HCT116 (cell line): Measurements from ENCODE around the gene BBS9. TPM values are rescaled to one million over a fixed set of nuclear protein-coding genes. Genes with fewer than 3 reads are reported as not detected.

Source experiments
- ATAC-seq: fragments of 200-7000 bp; cut with Tn5 transposase; 2 replicates; pipeline ENCODE4 v1.9.1; 2020; ENCODE audit warnings: mild to moderate bottlenecking, moderate library complexity
- BruUV-seq: library from RNA; stranded (reverse); fragments of 400-500 nt; replicated peaks from 2 replicates; lab custom pipeline; 2021; lab: Mats Ljungman, UMichigan
- CTCF ChIA-PET: fragments of 300-600 bp; sonication (Branson Sonifier 250); formaldehyde crosslinking; loops from one replicate; lab custom pipeline; 2021; ENCODE audit warnings: antibody characterized with exemption; lab: Charles Lee
- POLR2A ChIA-PET: fragments of 300-600, 350-600 bp; sonication (Branson Sonifier 250); formaldehyde crosslinking; loops from one replicate; lab custom pipeline; 2021; ENCODE audit warnings: antibody characterized with exemption; lab: Charles Lee
- RAD21 ChIA-PET, 2 experiments: fragments of 300-600 bp; sonication (Branson Sonifier 250); formaldehyde crosslinking; loops; one replicate each; lab custom pipeline; 2023; ENCODE audit warnings: low total read pairs in 2 of 2; ENCODE audit not compliant: uncharacterized antibody in 2 of 2, unreplicated experiment in 2 of 2, low non-redundant PET in 1 of 2; lab: Charles Lee
- DNase-seq: peaks from one replicate; pipeline ENCODE4 v3.0.0-alpha.2; 2010; ENCODE audit warnings: low read depth, low spot score
- H2AFZ ChIP-seq: fragments of 200-600 bp; shearing (Covaris generic), sonication (generic); 2 replicates; pipeline ENCODE4 v1.6.1; 2017; ENCODE audit warnings: low read depth, mixed run types, mixed read lengths, antibody characterized with exemption, low read length; ENCODE audit not compliant: poor library complexity, severe bottlenecking
- H3K27ac ChIP-seq: 2 replicates; pipeline ENCODE4 v1.5.1; 2012; ENCODE audit warnings: low read depth, low read length
- H3K27me3 ChIP-seq: fragments of 200-600 bp; sonication (generic); 2 replicates; pipeline ENCODE4 v1.6.1; 2016; ENCODE audit warnings: mixed run types, low read length, mixed read lengths; ENCODE audit not compliant: insufficient read depth
- H3K36me3 ChIP-seq, 2 experiments: fragments of 200-500 bp in 1 of 2; fragments of 200-600 bp in 1 of 2; sonication (Bioruptor generic) in 1 of 2; sonication (generic) in 1 of 2; 2 replicates each; pipeline versions ENCODE4 v1.5.1 to v1.6.1; 2014 to 2016; ENCODE audit warnings: low read length in 2 of 2, inconsistent platforms in 1 of 2, mixed read lengths in 1 of 2, mixed run types in 1 of 2; ENCODE audit not compliant: insufficient read depth in 2 of 2, control insufficient read depth in 1 of 2
- H3K4me1 ChIP-seq, 2 experiments: fragments of 200-600 bp in 1 of 2; sonication (generic) in 1 of 2; 2 replicates each; pipeline versions ENCODE4 v1.5.1 to v1.6.1; 2012 to 2017; ENCODE audit warnings: low read length in 2 of 2, inconsistent platforms in 1 of 2, mild to moderate bottlenecking in 1 of 2, mixed read lengths in 1 of 2, mixed run types in 1 of 2, moderate library complexity in 1 of 2; ENCODE audit not compliant: insufficient read depth in 2 of 2, control insufficient read depth in 1 of 2
- H3K4me2 ChIP-seq: fragments of 200-600 bp; sonication (generic); 2 replicates; pipeline ENCODE4 v1.6.1; 2017; ENCODE audit warnings: mixed run types, low read length, mixed read lengths
- H3K4me3 ChIP-seq, 2 experiments: fragments of 200-600 bp in 1 of 2; sonication (generic) in 1 of 2; replicated peaks in 1 of 2; 2 replicates each; pipeline ENCODE4 v1.5.1; 2011 to 2016; ENCODE audit warnings: low read length in 2 of 2, control low read depth in 1 of 2, low read depth in 1 of 2, mild to moderate bottlenecking in 1 of 2, mixed read lengths in 1 of 2, mixed run types in 1 of 2
- H3K79me2 ChIP-seq: fragments of 200-600 bp; sonication (generic); 2 replicates; pipeline ENCODE4 v1.6.1; 2017; ENCODE audit warnings: mild to moderate bottlenecking, mixed run types, low read length, moderate library complexity, mixed read lengths; ENCODE audit not compliant: insufficient read depth
- H3K9ac ChIP-seq: fragments of 200-600 bp; sonication (generic); 2 replicates; pipeline ENCODE4 v1.6.1; 2016; ENCODE audit warnings: low read length, mixed read lengths
- H3K9me2 ChIP-seq: fragments of 200-600 bp; sonication (generic), shearing (Covaris generic); 2 replicates; pipeline ENCODE4 v1.6.1; 2017; ENCODE audit warnings: mixed run types, mild to moderate bottlenecking, moderate library complexity; ENCODE audit not compliant: insufficient read depth
- H3K9me3 ChIP-seq, 2 experiments: fragments of 200-500 bp in 1 of 2; fragments of 200-600 bp in 1 of 2; sonication (Bioruptor generic) in 1 of 2; sonication (generic) in 1 of 2; 2 replicates each; pipeline ENCODE4 v1.6.1; 2014 to 2017; ENCODE audit warnings: low read length in 2 of 2, mixed read lengths in 2 of 2, inconsistent platforms in 1 of 2, low read depth in 1 of 2, mild to moderate bottlenecking in 1 of 2, mixed run types in 1 of 2, moderate library complexity in 1 of 2; ENCODE audit not compliant: control insufficient read depth in 1 of 2, insufficient read depth in 1 of 2
- H4K20me1 ChIP-seq: fragments of 200-600 bp; sonication (generic), shearing (Covaris generic); 2 replicates; pipeline ENCODE4 v1.6.1; 2017; ENCODE audit warnings: mixed run types, mild to moderate bottlenecking, moderate library complexity; ENCODE audit not compliant: insufficient read depth
- EZH2 ChIP-seq: fragments of 200-600 bp; sonication (generic); IDR thresholded peaks from 2 replicates; pipeline ENCODE4 v1.6.1; 2017; ENCODE audit warnings: antibody characterized with exemption, mixed run types
- EZH2phosphoT487 ChIP-seq: fragments of 200-600 bp; IDR thresholded peaks from 2 replicates; pipeline ENCODE4 v1.6.1; 2018; ENCODE audit warnings: antibody characterized with exemption, borderline replicate concordance
- FOSL1 ChIP-seq: IDR thresholded peaks from 2 replicates; pipeline ENCODE4 v1.6.1; 2012; ENCODE audit warnings: low read depth
- POLR2A ChIP-seq: IDR thresholded peaks from 2 replicates; pipeline ENCODE4 v1.7.0; 2011; ENCODE audit warnings: borderline replicate concordance; ENCODE audit not compliant: insufficient read depth, insufficient read length; ENCODE audit errors: extremely low read depth
- RAD21 ChIP-seq: IDR thresholded peaks from 2 replicates; pipeline ENCODE4 v1.6.1; 2012; ENCODE audit warnings: low read depth, mild to moderate bottlenecking
- SP1 ChIP-seq: IDR thresholded peaks from 2 replicates; pipeline ENCODE4 v1.6.1; 2012; ENCODE audit warnings: low read depth
- YY1 ChIP-seq: IDR thresholded peaks from 2 replicates; pipeline ENCODE4 v1.6.1; 2011; ENCODE audit warnings: low read length, low read depth, moderate library complexity, mild to moderate bottlenecking; ENCODE audit not compliant: insufficient replicate concordance; ENCODE audit errors: extremely low read depth
- ZFX ChIP-seq: fragments of 450-650 bp; IDR thresholded peaks from 2 replicates; pipeline ENCODE4 v1.6.1; 2017
- intact Hi-C: fragments of 100-400 bp; cut with micrococcal nuclease; formaldehyde crosslinking; loops from 2 replicates; pipeline ENCODE4 v1.10.0; 2022
- total RNA-seq: library from RNA; stranded (reverse); gene quantifications from one replicate; pipeline ENCODE4 v1.2.1, GENCODE V29; 2021; ENCODE audit not compliant: unreplicated experiment
- TF ChIP-seq, protein P1 (sequence below): IDR thresholded peaks from 2 replicates; pipeline ENCODE4 v1.6.1; 2012
- TF ChIP-seq, protein P2 (sequence below): IDR thresholded peaks from 2 replicates; pipeline ENCODE4 v1.6.1; 2012; ENCODE audit warnings: low read depth
- TF ChIP-seq, protein P3 (sequence below): IDR thresholded peaks from 2 replicates; pipeline ENCODE4 v1.6.1; 2011; ENCODE audit warnings: mild to moderate bottlenecking, low read length, moderate library complexity; ENCODE audit not compliant: insufficient replicate concordance; ENCODE audit errors: extremely low read depth
- TF ChIP-seq, protein P4 (sequence below): IDR thresholded peaks from 2 replicates; pipeline ENCODE4 v1.6.1; 2012

Gene BBS9
- total RNA-seq, 1 experiment from 2014 or later = 7.1 TPM

DNA sequence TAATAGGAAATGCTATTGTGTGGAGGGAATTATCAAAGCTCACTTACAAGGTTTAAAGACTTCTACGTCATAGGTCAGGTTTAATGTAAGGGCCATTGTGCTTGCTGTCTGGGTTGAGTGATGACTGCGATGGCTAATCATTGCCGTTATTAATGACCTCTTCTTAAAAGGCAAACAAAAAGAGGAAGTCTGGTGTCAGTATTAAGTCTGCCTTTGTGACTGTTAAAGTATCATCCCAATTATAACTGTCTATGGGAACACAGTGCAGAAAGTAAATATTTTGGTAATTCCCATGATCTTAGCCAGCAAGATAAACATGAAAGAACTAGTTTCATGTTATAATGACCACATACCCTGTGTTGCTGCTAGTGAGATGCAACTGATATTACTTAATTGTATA, 382.4 kb downstream of the BBS9 start:
- Histone ChIP-seq H3K9ac (no peak overlapping the region), H4K20me1 (no peaks in the 10 kb centered on the region), H3K9me2 (no peaks in the 10 kb centered on the region), H3K4me1 (no peaks in the 10 kb centered on the region), H2AFZ (no peak overlapping the region), H3K27ac (no peak overlapping the region), H3K4me3 (no peak overlapping the region), H3K4me2 (no peak overlapping the region), H3K9me3 (no peaks in the 10 kb centered on the region), H3K27me3 (0 out of 2 replicates have a peak, but pooled peaks cover 6% of the 10 kb centered on the region), H3K36me3 (no peaks in the 10 kb centered on the region), H3K79me2 (no peaks in the 10 kb centered on the region)
- intact Hi-C loops = no loop called here
- DNase-seq = no peak
- POLR2A ChIA-PET = no interaction called here
- no peak for ATAC-seq
- BruUV-seq = no TSS peak
- RAD21 ChIA-PET = no interaction called here
- TF ChIP-seq, protein P1, sequence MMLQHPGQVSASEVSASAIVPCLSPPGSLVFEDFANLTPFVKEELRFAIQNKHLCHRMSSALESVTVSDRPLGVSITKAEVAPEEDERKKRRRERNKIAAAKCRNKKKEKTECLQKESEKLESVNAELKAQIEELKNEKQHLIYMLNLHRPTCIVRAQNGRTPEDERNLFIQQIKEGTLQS = no peak
- TF ChIP-seq YY1 (no peak), RAD21 (no peak), ZFX (no peak), EZH2phosphoT487 (no peak), FOSL1 (no peak), POLR2A (no peak), EZH2 (no peak), SP1 (no peak)
- TF ChIP-seq, protein P2, sequence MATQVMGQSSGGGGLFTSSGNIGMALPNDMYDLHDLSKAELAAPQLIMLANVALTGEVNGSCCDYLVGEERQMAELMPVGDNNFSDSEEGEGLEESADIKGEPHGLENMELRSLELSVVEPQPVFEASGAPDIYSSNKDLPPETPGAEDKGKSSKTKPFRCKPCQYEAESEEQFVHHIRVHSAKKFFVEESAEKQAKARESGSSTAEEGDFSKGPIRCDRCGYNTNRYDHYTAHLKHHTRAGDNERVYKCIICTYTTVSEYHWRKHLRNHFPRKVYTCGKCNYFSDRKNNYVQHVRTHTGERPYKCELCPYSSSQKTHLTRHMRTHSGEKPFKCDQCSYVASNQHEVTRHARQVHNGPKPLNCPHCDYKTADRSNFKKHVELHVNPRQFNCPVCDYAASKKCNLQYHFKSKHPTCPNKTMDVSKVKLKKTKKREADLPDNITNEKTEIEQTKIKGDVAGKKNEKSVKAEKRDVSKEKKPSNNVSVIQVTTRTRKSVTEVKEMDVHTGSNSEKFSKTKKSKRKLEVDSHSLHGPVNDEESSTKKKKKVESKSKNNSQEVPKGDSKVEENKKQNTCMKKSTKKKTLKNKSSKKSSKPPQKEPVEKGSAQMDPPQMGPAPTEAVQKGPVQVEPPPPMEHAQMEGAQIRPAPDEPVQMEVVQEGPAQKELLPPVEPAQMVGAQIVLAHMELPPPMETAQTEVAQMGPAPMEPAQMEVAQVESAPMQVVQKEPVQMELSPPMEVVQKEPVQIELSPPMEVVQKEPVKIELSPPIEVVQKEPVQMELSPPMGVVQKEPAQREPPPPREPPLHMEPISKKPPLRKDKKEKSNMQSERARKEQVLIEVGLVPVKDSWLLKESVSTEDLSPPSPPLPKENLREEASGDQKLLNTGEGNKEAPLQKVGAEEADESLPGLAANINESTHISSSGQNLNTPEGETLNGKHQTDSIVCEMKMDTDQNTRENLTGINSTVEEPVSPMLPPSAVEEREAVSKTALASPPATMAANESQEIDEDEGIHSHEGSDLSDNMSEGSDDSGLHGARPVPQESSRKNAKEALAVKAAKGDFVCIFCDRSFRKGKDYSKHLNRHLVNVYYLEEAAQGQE = no peak
- TF ChIP-seq, protein P3, sequence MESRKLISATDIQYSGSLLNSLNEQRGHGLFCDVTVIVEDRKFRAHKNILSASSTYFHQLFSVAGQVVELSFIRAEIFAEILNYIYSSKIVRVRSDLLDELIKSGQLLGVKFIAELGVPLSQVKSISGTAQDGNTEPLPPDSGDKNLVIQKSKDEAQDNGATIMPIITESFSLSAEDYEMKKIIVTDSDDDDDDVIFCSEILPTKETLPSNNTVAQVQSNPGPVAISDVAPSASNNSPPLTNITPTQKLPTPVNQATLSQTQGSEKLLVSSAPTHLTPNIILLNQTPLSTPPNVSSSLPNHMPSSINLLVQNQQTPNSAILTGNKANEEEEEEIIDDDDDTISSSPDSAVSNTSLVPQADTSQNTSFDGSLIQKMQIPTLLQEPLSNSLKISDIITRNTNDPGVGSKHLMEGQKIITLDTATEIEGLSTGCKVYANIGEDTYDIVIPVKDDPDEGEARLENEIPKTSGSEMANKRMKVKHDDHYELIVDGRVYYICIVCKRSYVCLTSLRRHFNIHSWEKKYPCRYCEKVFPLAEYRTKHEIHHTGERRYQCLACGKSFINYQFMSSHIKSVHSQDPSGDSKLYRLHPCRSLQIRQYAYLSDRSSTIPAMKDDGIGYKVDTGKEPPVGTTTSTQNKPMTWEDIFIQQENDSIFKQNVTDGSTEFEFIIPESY = no peak
- TF ChIP-seq, protein P4, sequence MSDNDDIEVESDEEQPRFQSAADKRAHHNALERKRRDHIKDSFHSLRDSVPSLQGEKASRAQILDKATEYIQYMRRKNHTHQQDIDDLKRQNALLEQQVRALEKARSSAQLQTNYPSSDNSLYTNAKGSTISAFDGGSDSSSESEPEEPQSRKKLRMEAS = no peak
- CTCF ChIA-PET = no interaction called here
